HG03571 (cell line): ENCODE data around the gene KRTAP10-11.
"Not testable (repeated sequence)": the region's sequence is repeated elsewhere in the genome, so short reads cannot be mapped to it uniquely, and the experiment has no call there.

Experiments used
- ATAC-seq: cut with Tn5 transposase; IDR thresholded peaks from one replicate; pipeline ENCODE4 v1.9.1; 2021; ENCODE audit not compliant: unreplicated experiment

The KRTAP10-11 gene

GRCh38 chr21:44638506-44639330 lies 7.5 kb upstream of the KRTAP10-11 start:
- not testable (repeated sequence) for ATAC-seq

DNA sequence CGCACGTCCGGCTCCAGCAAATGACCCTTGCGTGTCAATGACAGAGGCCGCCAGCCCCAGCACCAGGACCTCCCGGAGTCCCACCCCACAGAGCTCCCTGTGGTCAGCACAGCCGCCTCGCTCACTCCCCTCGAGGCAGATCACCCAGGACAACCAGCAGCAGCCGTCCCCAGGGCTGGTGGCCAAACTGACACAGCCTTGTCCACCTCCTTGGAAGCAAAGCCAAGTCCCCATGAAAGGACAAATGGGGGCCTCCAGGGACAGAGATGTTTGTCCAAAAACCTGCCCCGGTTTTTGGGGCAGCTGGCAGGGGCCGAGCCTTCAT lies 6.9 kb upstream of the KRTAP10-11 start:
- ATAC-seq: no peak

DNA sequence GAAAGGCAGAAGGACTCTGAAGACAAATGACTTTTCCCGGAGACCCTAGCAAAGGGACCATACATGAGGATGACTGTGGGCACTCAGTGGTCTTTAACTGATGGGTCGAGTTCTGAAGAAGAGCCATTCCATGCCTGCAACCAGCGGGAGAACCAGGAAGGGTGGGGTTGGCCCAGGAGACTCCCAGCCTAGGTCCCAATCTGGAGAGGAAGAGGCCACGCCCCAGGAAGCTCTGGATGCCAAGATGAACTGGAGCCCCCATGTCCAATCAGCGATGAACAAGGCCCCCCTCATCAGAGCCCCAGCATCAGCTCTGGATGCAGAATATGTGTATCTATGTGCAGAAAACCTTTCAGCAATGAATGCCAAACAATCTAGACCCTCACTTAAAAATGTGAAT lies 5.5 kb upstream of the KRTAP10-11 start:
- no peak for ATAC-seq

GRCh38 chr21:44643741-44644310 lies 2.4 kb upstream of the KRTAP10-11 start:
- ATAC-seq: no peak

GRCh38 chr21:44644878-44645277 lies 1.3 kb upstream of the KRTAP10-11 start:
- no peak for ATAC-seq

GRCh38 chr21:44647222-44647552 lies 973 bp downstream of the KRTAP10-11 start:
- ATAC-seq: no peak

DNA sequence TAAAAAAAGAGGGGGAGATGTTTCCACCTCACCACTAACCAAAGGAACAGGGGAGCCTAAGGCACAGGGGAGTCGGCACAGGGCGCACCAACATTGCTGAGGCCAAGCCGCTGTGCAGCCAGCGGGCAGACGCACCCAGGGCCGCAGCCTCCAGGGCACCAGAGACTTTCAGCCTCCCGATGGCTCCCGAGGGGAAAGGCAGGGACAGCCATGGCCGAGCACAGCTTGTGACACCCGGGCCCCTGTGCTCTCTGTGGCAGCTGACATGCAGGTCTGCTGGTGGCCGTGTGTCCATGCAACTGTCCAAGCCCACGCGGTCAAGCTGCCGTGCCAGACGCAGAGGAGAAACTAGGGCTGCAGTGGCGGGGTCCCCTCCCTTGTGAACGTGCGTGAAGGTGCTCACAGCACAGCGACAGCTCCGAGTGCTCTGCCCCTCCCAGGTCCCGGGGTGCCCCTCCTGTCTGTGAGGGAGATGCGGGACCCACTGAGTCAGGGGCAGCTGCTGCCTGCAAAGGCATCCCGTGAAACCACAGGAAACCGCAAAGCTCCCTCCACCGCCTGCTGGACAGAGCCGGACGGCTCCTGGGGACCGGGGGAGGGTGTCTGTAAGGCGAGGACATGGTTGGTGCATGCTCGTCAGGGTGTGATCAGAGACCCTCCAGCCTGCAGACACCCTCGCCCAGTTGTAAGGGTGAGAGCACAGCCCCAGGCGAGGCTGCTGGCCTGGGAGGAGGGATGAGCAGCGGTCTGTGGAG lies 2.5 kb downstream of the KRTAP10-11 start:
- no peak for ATAC-seq

GRCh38 chr21:44649521-44650100 lies 3.4 kb downstream of the KRTAP10-11 start:
- ATAC-seq: no peak

GRCh38 chr21:44650265-44650972 lies 4.2 kb downstream of the KRTAP10-11 start:
- no peak for ATAC-seq

DNA sequence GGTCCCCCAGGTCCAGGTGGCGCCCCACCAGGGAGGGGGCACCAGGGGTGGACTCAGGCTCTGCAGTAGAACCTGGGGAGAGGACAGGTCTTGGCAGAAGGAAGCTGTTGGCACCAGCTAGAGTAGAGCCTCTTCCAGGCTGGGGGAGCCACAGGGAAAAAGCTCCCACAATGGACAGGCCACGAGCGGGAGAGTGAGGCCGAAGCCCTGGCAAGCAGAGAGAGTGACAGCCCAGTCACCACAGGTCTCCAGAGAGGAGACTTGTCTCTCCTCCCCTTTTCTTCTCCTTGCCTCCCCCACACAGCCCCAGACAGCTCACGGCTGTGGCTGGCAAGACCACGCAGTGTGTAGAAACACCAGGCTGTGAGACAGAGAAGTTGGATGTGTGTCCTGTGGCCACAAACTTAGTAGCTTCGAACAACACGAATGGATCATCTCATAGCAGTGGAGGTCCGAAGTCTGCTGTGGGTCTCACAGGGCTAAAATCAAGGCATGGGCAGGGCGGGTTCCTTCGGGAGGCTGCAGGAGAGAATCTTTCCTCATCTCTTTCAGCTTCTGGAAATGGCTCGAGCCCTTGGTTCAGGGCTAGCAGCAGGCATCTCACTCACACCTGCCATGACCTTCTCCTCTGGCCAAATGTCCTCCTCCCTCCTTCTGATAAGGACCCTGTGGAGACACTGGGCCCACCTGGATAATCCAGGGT lies 4.9 kb downstream of the KRTAP10-11 start:
- no peak for ATAC-seq

GRCh38 chr21:44653123-44653522 lies 6.9 kb downstream of the KRTAP10-11 start:
- ATAC-seq: no peak

DNA sequence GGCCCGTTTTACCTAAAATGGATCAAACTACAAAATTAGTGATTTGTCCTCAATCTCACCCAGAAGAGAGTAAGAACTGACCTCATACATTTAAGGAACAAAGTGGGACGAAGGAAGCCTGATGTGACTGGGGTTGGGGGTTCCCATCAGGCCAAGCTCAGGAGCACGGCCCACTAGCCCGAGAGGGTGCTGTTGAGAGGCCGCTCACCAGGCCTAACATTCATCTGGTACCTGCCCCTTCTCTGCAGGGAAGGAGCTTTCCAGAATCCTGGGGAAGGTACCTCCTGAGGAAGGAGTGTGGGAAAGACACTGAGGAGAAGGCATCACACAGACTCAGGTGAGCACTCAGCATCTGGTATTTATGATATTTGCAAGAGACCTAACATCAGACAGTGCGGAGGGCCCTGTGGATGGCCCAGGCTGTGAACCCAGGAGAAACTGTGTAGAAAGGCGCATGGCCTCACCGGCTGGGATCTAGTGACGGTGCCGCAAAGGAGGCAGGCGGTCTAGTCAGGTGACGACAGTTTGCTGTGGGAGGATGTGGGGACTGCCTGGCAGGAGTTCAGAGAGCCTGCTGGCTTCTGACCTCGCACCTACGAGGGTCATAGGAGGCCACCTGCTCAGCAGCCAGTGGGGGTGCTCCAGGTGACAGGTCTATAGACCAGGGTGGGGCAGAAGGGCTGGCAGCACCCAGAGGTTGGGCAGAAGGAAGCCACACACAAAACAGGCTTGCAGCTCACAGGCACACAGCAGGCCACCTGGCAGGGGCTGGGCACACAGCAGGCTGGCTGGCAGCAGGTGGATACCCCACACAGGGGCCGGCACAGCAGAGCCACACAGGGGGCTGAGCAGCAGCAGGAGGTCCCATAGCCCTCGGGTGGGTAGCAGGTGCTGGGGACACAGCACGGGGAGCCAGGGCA lies 7.7 kb downstream of the KRTAP10-11 start:
- no peak for ATAC-seq

DNA sequence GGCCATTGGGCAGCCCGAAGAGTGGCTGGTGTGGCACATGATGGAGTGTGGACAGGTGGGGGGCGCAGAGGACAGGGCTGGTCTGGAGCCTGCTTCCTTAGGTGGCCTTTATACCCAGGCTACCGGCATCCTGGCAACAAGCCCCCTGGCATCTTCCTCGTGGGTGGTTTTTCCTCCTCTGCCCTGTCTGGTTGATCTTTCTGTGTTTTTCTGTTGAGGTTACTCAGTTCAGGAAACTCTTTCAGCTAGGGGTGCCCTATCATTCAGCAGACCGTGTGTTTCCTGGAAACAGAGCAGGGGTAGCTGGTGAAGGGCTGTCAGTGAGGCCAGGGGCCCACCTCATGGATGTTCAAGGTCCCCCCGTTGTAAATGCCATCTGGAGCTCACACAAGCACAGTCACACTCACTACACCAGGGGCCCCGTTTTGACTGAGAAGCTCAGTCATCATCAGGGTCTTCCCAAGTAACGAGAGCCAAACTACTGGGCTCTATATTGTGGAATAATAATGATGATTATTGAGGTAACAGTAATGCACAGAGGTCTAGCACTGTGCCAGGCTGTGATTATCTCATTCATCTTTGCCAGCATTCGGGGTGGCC lies 8.5 kb downstream of the KRTAP10-11 start, which contains the start of gene KRTAP12-4:
TSS of gene KRTAP12-4 (minus strand) at position 84 of the 600 bp plus-strand sequence. CDS start at position 39, 45 bp downstream.
- ATAC-seq: no peak

DNA sequence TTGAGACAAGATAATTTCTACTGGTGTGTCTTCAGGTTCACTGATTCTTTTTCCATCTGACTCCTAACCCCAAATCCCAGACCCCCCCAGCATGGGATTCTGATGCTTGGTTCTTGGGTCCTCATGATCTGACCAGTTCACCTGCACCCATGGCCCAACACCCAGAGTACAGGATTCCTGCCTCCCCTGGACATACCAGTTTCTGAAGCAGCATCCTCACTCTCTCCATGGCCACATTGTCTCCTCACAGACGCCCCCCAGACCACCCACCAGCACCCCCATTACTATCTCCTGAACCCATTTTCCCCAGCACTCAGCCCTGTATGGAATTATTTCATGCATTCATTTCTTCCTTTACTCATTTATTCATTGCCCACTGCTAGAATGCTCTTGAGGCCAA lies 10.7 kb downstream of the KRTAP10-11 start:
- no peak for ATAC-seq

DNA sequence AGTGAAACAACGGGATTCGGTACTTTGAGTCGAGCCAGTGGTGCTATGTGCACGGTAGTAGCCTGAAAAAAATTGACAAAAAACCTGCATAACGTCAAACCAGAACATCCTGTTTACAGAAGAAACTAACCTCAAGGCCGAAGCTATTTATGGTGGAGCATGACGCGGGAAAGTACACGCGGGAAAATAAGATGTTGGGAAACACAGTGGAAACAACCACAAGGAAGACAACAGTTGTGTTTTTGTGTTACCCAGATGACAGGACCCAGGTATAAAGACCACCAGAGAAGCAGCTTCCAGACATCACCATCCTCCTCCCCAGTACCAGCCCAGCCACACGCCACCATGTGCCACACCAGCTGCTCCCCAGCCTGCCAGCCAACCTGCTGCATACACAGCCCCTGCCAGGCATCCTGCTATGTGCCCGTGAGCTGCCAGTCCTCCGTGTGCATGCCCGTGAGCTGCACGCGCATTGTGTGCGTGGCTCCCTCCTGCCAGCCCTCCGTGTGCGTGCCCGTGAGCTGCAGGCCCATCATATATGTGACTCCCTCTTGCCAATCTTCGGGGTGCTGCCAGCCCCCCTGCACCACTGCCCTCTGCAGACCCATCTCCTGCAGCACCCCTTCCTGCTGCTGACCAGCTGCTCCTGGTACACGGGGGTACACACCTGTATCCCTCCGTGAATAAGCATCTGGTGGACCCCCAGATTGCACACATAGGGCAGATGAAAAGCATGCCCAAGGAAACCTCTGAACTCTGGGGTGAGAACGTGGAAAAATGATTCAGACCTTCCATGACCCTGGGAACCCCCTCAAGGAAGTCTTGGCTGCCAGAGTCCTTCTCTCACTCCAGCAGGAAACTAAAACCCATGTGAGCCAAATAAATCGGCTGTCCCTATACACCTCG lies 11.7 kb downstream of the KRTAP10-11 start, which contains the start of gene KRTAP12-3:
TSS of gene KRTAP12-3 (plus strand) at position 298 of the 906 bp plus-strand sequence. CDS start at position 346, 48 bp downstream.
- no peak for ATAC-seq

DNA sequence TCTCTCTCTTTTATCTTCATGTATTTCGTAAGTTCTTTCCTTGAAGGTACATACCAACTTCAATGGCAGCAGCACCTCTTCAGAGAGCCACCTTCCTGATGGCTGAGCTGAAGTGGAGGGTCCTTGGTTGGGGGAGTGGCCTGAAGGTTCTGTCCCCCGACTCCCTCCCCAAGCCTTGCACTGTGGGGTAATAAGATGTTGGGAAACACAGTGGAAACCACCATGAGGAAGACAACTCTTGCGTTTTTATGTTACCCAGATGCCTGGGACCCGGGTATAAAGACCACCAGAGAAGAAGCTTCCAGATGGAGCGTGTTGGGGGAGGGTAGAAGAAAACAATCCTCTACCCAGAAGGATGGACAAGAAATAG lies 12.3 kb downstream of the KRTAP10-11 start:
- no peak for ATAC-seq

GRCh38 chr21:44658913-44659595 lies 12.8 kb downstream of the KRTAP10-11 start:
- ATAC-seq: no peak
